GM12878 (cell line): Measurements from ENCODE around the gene GLG1. TPM values are rescaled to one million over a fixed set of nuclear protein-coding genes. Genes with fewer than 3 reads are reported as not detected.

ENCODE experiments used
- ATAC-seq: fragments of 200-7000 bp; cut with Tn5 transposase; 3 replicates; pipeline ENCODE4 v1.9.1; 2020; ENCODE audit warnings: mild to moderate bottlenecking, moderate library complexity
- BruUV-seq: library from RNA; stranded (reverse); fragments of 400-500 nt; replicated peaks from 2 replicates; lab custom pipeline; 2021; lab: Mats Ljungman, UMichigan
- CTCF ChIA-PET: fragments of 300-600 bp; sonication (Branson Sonifier 250); formaldehyde crosslinking; extraction: SDS; loops from one replicate; lab custom pipeline; 2021; ENCODE audit warnings: inconsistent platforms; lab: Yijun Ruan, JAX
- POLR2A ChIA-PET: fragments of 350-600 bp; formaldehyde crosslinking; extraction: SDS; loops from one replicate; lab custom pipeline; 2021; ENCODE audit warnings: inconsistent platforms; lab: Charles Lee
- RAD21 ChIA-PET: fragments of 300-600 bp; sonication (Branson Sonifier 250); formaldehyde crosslinking; loops from one replicate; lab custom pipeline; 2023; ENCODE audit warnings: antibody characterized with exemption; ENCODE audit not compliant: unreplicated experiment; lab: Charles Lee
- SMC1A ChIA-PET: fragments of 300-600 bp; sonication (Branson Sonifier 250); formaldehyde crosslinking; loops from one replicate; lab custom pipeline; 2023; ENCODE audit not compliant: unreplicated experiment, uncharacterized antibody; lab: Charles Lee
- DNase-seq: peaks from one replicate; pipeline ENCODE4 v3.0.0-alpha.2; 2011; ENCODE audit warnings: low read depth, low spot score
- FAIRE-seq: peaks from 3 replicates; lab custom pipeline; 2011; peaks lifted over from hg19 to GRCh38; lab: Jason Lieb, UNC
- H2AFZ ChIP-seq: 2 replicates; pipeline ENCODE4 v1.6.0; 2011; ENCODE audit warnings: low read depth, low read length, control low read depth; ENCODE audit not compliant: control insufficient read depth
- H3K27ac ChIP-seq: 2 replicates; pipeline ENCODE4 v1.5.1; 2011; ENCODE audit warnings: control low read depth; ENCODE audit not compliant: control insufficient read depth, insufficient read depth
- H3K27me3 ChIP-seq, 2 experiments: replicated peaks in 1 of 2; 2 replicates each; pipeline versions ENCODE4 v1.6.0 to v1.6.1; 2011; ENCODE audit warnings: low read length in 1 of 2; ENCODE audit not compliant: control insufficient read depth in 2 of 2, insufficient read depth in 2 of 2
- H3K36me3 ChIP-seq, 2 experiments: 2 replicates each; pipeline ENCODE4 v1.5.1; 2011; ENCODE audit warnings: low read length in 1 of 2; ENCODE audit not compliant: control insufficient read depth in 2 of 2, insufficient read depth in 2 of 2
- H3K4me1 ChIP-seq: 2 replicates; pipeline ENCODE4 v1.6.1; 2011; ENCODE audit warnings: mild to moderate bottlenecking, low read length, moderate library complexity, mixed read lengths; ENCODE audit not compliant: control insufficient read depth, insufficient read depth
- H3K4me2 ChIP-seq: 2 replicates; pipeline ENCODE4 v1.6.0; 2011; ENCODE audit warnings: control low read depth; ENCODE audit not compliant: control insufficient read depth, insufficient read depth
- H3K4me3 ChIP-seq: fragments of 200-600 bp; sonication (generic); 2 replicates; pipeline ENCODE4 v1.5.1; 2016
- H3K79me2 ChIP-seq: 2 replicates; pipeline ENCODE4 v1.6.0; 2011; ENCODE audit warnings: low read length; ENCODE audit not compliant: control insufficient read depth, insufficient read depth
- H3K9ac ChIP-seq: 2 replicates; pipeline ENCODE4 v1.8.0; 2011; ENCODE audit warnings: low read length, control low read depth, mixed read lengths; ENCODE audit not compliant: control insufficient read depth, insufficient read depth
- H3K9me3 ChIP-seq: replicated peaks from 3 replicates; pipeline ENCODE4 v1.5.1; 2011; ENCODE audit warnings: mild to moderate bottlenecking, low read length; ENCODE audit not compliant: control insufficient read depth, insufficient read depth
- H4K20me1 ChIP-seq: 2 replicates; pipeline ENCODE4 v1.6.0; 2011; ENCODE audit not compliant: control insufficient read depth, insufficient read depth
- EP300 ChIP-seq, 2 experiments: fragments of 150-350 bp in 1 of 2; IDR thresholded peaks; 2 replicates each; pipeline ENCODE4 v1.6.1; 2011 to 2012; ENCODE audit warnings: low read depth in 2 of 2, low read length in 2 of 2, borderline replicate concordance in 1 of 2, improper control_type of control experiment in 1 of 2, inconsistent platforms in 1 of 2; ENCODE audit not compliant: control insufficient read depth in 1 of 2
- IRF4 ChIP-seq: IDR thresholded peaks from 2 replicates; pipeline ENCODE4 v1.6.1; 2011; ENCODE audit warnings: low read depth, low read length
- MYB ChIP-seq: fragments of 150-350 bp; IDR thresholded peaks from 2 replicates; pipeline ENCODE4 v1.6.1; 2014; ENCODE audit warnings: mild to moderate bottlenecking, low read depth, low read length, borderline replicate concordance
- POLR2AphosphoS5 ChIP-seq: IDR thresholded peaks from 2 replicates; pipeline ENCODE4 v1.6.1; 2011; ENCODE audit warnings: mild to moderate bottlenecking, low read length, inconsistent platforms
- STAT1 ChIP-seq: fragments of 450-650 bp; conservative IDR thresholded peaks from 2 replicates; pipeline ENCODE4 v1.6.1; 2014; ENCODE audit warnings: antibody characterized with exemption, mild to moderate bottlenecking
- TAF1 ChIP-seq: IDR thresholded peaks from 2 replicates; pipeline ENCODE4 v1.6.1; 2011; ENCODE audit warnings: mild to moderate bottlenecking, low read depth, low read length, borderline replicate concordance
- WRNIP1 ChIP-seq: IDR thresholded peaks from 2 replicates; pipeline ENCODE4 v1.6.1; 2011; ENCODE audit warnings: low read depth, low read length, improper control_type of control experiment, borderline replicate concordance
- YBX1 ChIP-seq: fragments of 450-650 bp; IDR thresholded peaks from 2 replicates; pipeline ENCODE4 v1.6.1; 2016; ENCODE audit warnings: antibody characterized with exemption
- WGBS: methylation state at CpG from one replicate; pipeline ENCODE4 v1.1.6; 2016; ENCODE audit warnings: low lambda C conversion rate; ENCODE audit not compliant: insufficient replicate concordance, insufficient coverage; ENCODE audit errors: missing lambda C conversion rate; 5-methylcytosine and 5-hydroxymethylcytosine counted together
- in situ Hi-C: fragments of 300-500 bp; cut with MboI; formaldehyde crosslinking; loops from 9 replicates; pipeline ENCODE4 v1.14.3; 2018; ENCODE audit warnings: mixed read lengths
- intact Hi-C: fragments of 100-400 bp; cut with micrococcal nuclease; formaldehyde crosslinking; loops from one replicate; pipeline ENCODE4 v1.14.2; 2022; ENCODE audit not compliant: unreplicated experiment
- polyA plus RNA-seq, 11 experiments: library from polyadenylated mRNA; depleted of rRNA in 4 of 11; unstranded in 6 of 11; stranded (reverse) in 5 of 11; fragments of >200 nt; fragmentation: Nextera tagmentation in 4 of 11; fragmentation: Illumina TruSeq in 1 of 11; extraction: Ambion mirVana in 4 of 11; extraction: Trizol in 1 of 11; gene quantifications; 1 replicate in 1 of 11; 2 replicates in 10 of 11; pipeline versions ENCODE4 v1.2.1 to v1.2.3, GENCODE V29; 2011 to 2016; ENCODE audit warnings: inconsistent platforms in 2 of 11, missing spikeins in 2 of 11, low read depth in 1 of 11
- total RNA-seq, 4 experiments: library from RNA; depleted of rRNA in 3 of 4; stranded (reverse); fragments of >200 nt in 3 of 4; fragmentation: Illumina TruSeq in 1 of 4; extraction: Trizol in 1 of 4; gene quantifications; 2 replicates each; pipeline versions ENCODE4 v1.2.1 to v1.2.3, GENCODE V29; 2013 to 2021
- TF ChIP-seq, protein P1 (sequence below): fragments of 450-650 bp; IDR thresholded peaks from 2 replicates; pipeline ENCODE4 v1.6.1; 2018; ENCODE audit warnings: mild to moderate bottlenecking, low read depth, moderate library complexity; ENCODE audit not compliant: partially characterized antibody
- TF ChIP-seq, protein P2 (sequence below): IDR thresholded peaks from 2 replicates; pipeline ENCODE4 v1.6.1; 2011; ENCODE audit warnings: borderline replicate concordance, low read depth, mild to moderate bottlenecking, moderate library complexity, low read length; ENCODE audit not compliant: insufficient read depth, poor library complexity, severe bottlenecking

The GLG1 gene
- total and polyA plus RNA-seq, 10 of the 15 experiments (the other 5 are each of a cell fraction or from before 2014, with no cell fraction given) = 7.6 to 49.4 (median 28.2) TPM

GRCh38 chr16:74561626-74562025 lies 45.3 kb downstream of the GLG1 start:
- Histone ChIP-seq H3K36me3 (peaks cover 0 to 3% of the 10 kb centered on the region in 2 experiments; a peak in 1 of 4 replicates), H3K27me3 (no peaks in the 10 kb centered on the region), H3K4me3 (no peak overlapping the region), H3K79me2 (peaks cover 24% of the 10 kb centered on the region), H3K4me2 (no peak overlapping the region), H3K9me3 (no peaks in the 10 kb centered on the region), H3K27ac (no peak overlapping the region), H4K20me1 (no peaks in the 10 kb centered on the region), H2AFZ (no peak overlapping the region), H3K9ac (no peak overlapping the region), H3K4me1 (peaks cover 7% of the 10 kb centered on the region)
- ChIA-PET CTCF (interaction anchor here (1.1 to 1.2 kb wide), 2 partner anchors 13 to 46 kb away, joined by 3 to 4 read pairs; partner anchors contain the start of gene GLG1), RAD21 (interaction anchor here (0.7 to 1.1 kb wide), 3 partner anchors 12 to 105 kb away, joined by 3 read pairs; partner anchors contain the start of gene RFWD3), SMC1A (interaction anchor here (0.8 to 1.4 kb wide), 4 partner anchors 12 to 86 kb away, joined by 3 read pairs; no protein-coding TSS in a partner anchor), POLR2A (interaction anchor here (0.9 to 1.5 kb wide), 2 partner anchors 14 to 16 kb away, joined by 3 read pairs; no protein-coding TSS in a partner anchor)
- ATAC-seq (no peak), FAIRE-seq (no peak), DNase-seq (no peak)
- in situ Hi-C loops (no loop called here), intact Hi-C loops (no loop called here)
- no TSS peak for BruUV-seq
- TF ChIP-seq TAF1 = no peak
- no peak for TF ChIP-seq STAT1
- TF ChIP-seq WRNIP1 = no peak
- TF ChIP-seq YBX1 = no peak
- TF ChIP-seq EP300 (IDR thresholded peaks at IDR 0.05; ENCODE audit: borderline replicate concordance in 1 of 2, control insufficient read depth in 1 of 2, low read depth in 2 of 2, low read length in 2 of 2) = no peak
- TF ChIP-seq, protein P1, sequence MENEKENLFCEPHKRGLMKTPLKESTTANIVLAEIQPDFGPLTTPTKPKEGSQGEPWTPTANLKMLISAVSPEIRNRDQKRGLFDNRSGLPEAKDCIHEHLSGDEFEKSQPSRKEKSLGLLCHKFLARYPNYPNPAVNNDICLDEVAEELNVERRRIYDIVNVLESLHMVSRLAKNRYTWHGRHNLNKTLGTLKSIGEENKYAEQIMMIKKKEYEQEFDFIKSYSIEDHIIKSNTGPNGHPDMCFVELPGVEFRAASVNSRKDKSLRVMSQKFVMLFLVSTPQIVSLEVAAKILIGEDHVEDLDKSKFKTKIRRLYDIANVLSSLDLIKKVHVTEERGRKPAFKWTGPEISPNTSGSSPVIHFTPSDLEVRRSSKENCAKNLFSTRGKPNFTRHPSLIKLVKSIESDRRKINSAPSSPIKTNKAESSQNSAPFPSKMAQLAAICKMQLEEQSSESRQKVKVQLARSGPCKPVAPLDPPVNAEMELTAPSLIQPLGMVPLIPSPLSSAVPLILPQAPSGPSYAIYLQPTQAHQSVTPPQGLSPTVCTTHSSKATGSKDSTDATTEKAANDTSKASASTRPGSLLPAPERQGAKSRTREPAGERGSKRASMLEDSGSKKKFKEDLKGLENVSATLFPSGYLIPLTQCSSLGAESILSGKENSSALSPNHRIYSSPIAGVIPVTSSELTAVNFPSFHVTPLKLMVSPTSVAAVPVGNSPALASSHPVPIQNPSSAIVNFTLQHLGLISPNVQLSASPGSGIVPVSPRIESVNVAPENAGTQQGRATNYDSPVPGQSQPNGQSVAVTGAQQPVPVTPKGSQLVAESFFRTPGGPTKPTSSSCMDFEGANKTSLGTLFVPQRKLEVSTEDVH = no peak
- TF ChIP-seq, protein P2, sequence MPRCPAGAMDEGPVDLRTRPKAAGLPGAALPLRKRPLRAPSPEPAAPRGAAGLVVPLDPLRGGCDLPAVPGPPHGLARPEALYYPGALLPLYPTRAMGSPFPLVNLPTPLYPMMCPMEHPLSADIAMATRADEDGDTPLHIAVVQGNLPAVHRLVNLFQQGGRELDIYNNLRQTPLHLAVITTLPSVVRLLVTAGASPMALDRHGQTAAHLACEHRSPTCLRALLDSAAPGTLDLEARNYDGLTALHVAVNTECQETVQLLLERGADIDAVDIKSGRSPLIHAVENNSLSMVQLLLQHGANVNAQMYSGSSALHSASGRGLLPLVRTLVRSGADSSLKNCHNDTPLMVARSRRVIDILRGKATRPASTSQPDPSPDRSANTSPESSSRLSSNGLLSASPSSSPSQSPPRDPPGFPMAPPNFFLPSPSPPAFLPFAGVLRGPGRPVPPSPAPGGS = no peak
- no peak for TF ChIP-seq MYB
- no peak for TF ChIP-seq IRF4
- TF ChIP-seq POLR2AphosphoS5 = no peak
- 64% methylated on average over 2 of the region's 2 CpGs for WGBS
